Measurements from ENCODE around the gene ABHD17B. TPM values are rescaled to one million over a fixed set of nuclear protein-coding genes. Genes with fewer than 3 reads are reported as not detected.

Gene ABHD17B
- total and polyA plus RNA-seq, 2 donors (not counting 3 experiments of a cell fraction or from before 2014, with no cell fraction given): 12.8 to 16.8 TPM

GRCh38 chr9:71895955-71896354 lies 15.0 kb downstream of the ABHD17B start:
- Histone ChIP-seq H3K4me3 (replicated peaks in 1 of 3; ENCODE audit: insufficient read depth in 1 of 3, low read depth in 1 of 3, low read length in 3 of 3) (no peak overlapping the region), H3K4me2 (ENCODE audit: insufficient read depth, low read length) (no peak overlapping the region), H3K27me3 (ENCODE audit: control insufficient read depth in 2 of 2, insufficient read depth in 2 of 2, low read length in 2 of 2) (no peaks in the 10 kb centered on the region), H4K20me1 (replicated peaks; ENCODE audit: control insufficient read depth, extremely low read depth, insufficient read depth, low read length) (peaks cover 16% of the 10 kb centered on the region), H2AFZ (ENCODE audit: low read depth, low read length) (no peak overlapping the region), H3K9ac (replicated peaks; ENCODE audit: extremely low read depth, insufficient read depth, low read length) (no peak overlapping the region), H3K79me2 (ENCODE audit: control insufficient read depth, insufficient read depth, low read length) (peaks cover 66% of the 10 kb centered on the region), H3K9me1 (replicated peaks; ENCODE audit: control insufficient read depth, extremely low read depth, insufficient read depth, low read length) (no peaks in the 10 kb centered on the region), H3K27ac (ENCODE audit: insufficient read depth, low read depth, low read length) (no peak overlapping the region), H3K4me1 (ENCODE audit: control insufficient read depth, extremely low read depth, insufficient read depth, low read length) (no peaks in the 10 kb centered on the region), H3K9me3 (replicated peaks; ENCODE audit: control insufficient read depth, insufficient read depth, low read length) (no peaks in the 10 kb centered on the region), H3K36me3 (ENCODE audit: control insufficient read depth in 2 of 2, extremely low read depth in 1 of 2, insufficient read depth in 2 of 2, low read length in 2 of 2) (no peaks in the 10 kb centered on the region)
- dilution Hi-C loops (cut with MboI; ENCODE audit: extremely low pct_ligation_motif_present, low sequenced_read_pairs) (no loop called here), intact Hi-C loops (cut with micrococcal nuclease) (no loop called here)
- FAIRE-seq (no peak), DNase-seq (ENCODE audit: low read depth, low spot score) (no peak)
- POLR2A ChIA-PET: no interaction called here
- TF ChIP-seq EZH2 (IDR thresholded peaks at IDR 0.05; ENCODE audit: borderline replicate concordance, low read depth, low read length, severe bottlenecking): no peak
- no peak for TF ChIP-seq MAX (IDR thresholded peaks at IDR 0.05; ENCODE audit: insufficient read depth, insufficient read length)
- CTCF ChIA-PET: no interaction called here
- no TSS peak for BruUV-seq (replicated peaks)

GRCh38 chr9:71895117-71895516 lies 15.9 kb downstream of the ABHD17B start:
- H3K79me2 ChIP-seq (ENCODE audit: control insufficient read depth, insufficient read depth, low read length): peaks cover 67% of the 10 kb centered on the region
- DNase-seq (ENCODE audit: low read depth, low spot score): no peak

More at GRCh38 chr9:71895117-71895516, 15.9 kb downstream of the ABHD17B start:
- Histone ChIP-seq H4K20me1 (replicated peaks; ENCODE audit: control insufficient read depth, extremely low read depth, insufficient read depth, low read length) (peaks cover 16% of the 10 kb centered on the region), H3K4me3 (replicated peaks in 1 of 3; ENCODE audit: insufficient read depth in 1 of 3, low read depth in 1 of 3, low read length in 3 of 3) (no peak overlapping the region), H2AFZ (ENCODE audit: low read depth, low read length) (no peak overlapping the region), H3K27me3 (ENCODE audit: control insufficient read depth in 2 of 2, insufficient read depth in 2 of 2, low read length in 2 of 2) (no peaks in the 10 kb centered on the region), H3K4me1 (ENCODE audit: control insufficient read depth, extremely low read depth, insufficient read depth, low read length) (no peaks in the 10 kb centered on the region), H3K9ac (replicated peaks; ENCODE audit: extremely low read depth, insufficient read depth, low read length) (no peak overlapping the region), H3K9me1 (replicated peaks; ENCODE audit: control insufficient read depth, extremely low read depth, insufficient read depth, low read length) (no peaks in the 10 kb centered on the region), H3K4me2 (ENCODE audit: insufficient read depth, low read length) (no peak overlapping the region), H3K27ac (ENCODE audit: insufficient read depth, low read depth, low read length) (no peak overlapping the region), H3K36me3 (ENCODE audit: control insufficient read depth in 2 of 2, extremely low read depth in 1 of 2, insufficient read depth in 2 of 2, low read length in 2 of 2) (no peaks in the 10 kb centered on the region), H3K9me3 (replicated peaks; ENCODE audit: control insufficient read depth, insufficient read depth, low read length) (no peaks in the 10 kb centered on the region)
- BruUV-seq (replicated peaks): no TSS peak
- intact Hi-C loops (cut with micrococcal nuclease): no loop called here
- TF ChIP-seq FOS (IDR thresholded peaks at IDR 0.05; ENCODE audit: borderline replicate concordance, insufficient read depth, low read length) (no peak), POLR2A (IDR thresholded peaks at IDR 0.05; ENCODE audit: low read depth, low read length) (no peak), EZH2 (IDR thresholded peaks at IDR 0.05; ENCODE audit: borderline replicate concordance, low read depth, low read length, severe bottlenecking) (no peak), JUN (IDR thresholded peaks at IDR 0.05; ENCODE audit: borderline replicate concordance, insufficient read depth, insufficient read length, low read depth) (no peak), POLR2AphosphoS5 (IDR thresholded peaks at IDR 0.05; ENCODE audit: insufficient read depth, low read depth, low read length) (no peak), GATA2 (IDR thresholded peaks at IDR 0.05; ENCODE audit: insufficient read depth, insufficient read length, low read depth, low read length) (no peak), MAX (IDR thresholded peaks at IDR 0.05; ENCODE audit: insufficient read depth, insufficient read length) (no peak), MYC (IDR thresholded peaks at IDR 0.05; ENCODE audit: low read depth, low read length) (no peak), CTCF (IDR thresholded peaks at IDR 0.05; ENCODE audit: extremely low read depth in 1 of 2, insufficient read depth in 1 of 2, low read depth in 1 of 2, low read length in 2 of 2) (no peak)
- POLR2A ChIA-PET: no interaction called here
- CTCF ChIA-PET: no interaction called here
- dilution Hi-C loops (cut with MboI; ENCODE audit: extremely low pct_ligation_motif_present, low sequenced_read_pairs): no loop called here
- no peak for FAIRE-seq
